Measurements from ENCODE around the gene ZNF598.
A peak's percentile ranks its signal among the peaks of the same experiment; 100 is the strongest.
"Not testable (repeated sequence)": the region's sequence is repeated elsewhere in the genome, so short reads cannot be mapped to it uniquely, and the experiment has no call there.

The ZNF598 gene

DNA sequence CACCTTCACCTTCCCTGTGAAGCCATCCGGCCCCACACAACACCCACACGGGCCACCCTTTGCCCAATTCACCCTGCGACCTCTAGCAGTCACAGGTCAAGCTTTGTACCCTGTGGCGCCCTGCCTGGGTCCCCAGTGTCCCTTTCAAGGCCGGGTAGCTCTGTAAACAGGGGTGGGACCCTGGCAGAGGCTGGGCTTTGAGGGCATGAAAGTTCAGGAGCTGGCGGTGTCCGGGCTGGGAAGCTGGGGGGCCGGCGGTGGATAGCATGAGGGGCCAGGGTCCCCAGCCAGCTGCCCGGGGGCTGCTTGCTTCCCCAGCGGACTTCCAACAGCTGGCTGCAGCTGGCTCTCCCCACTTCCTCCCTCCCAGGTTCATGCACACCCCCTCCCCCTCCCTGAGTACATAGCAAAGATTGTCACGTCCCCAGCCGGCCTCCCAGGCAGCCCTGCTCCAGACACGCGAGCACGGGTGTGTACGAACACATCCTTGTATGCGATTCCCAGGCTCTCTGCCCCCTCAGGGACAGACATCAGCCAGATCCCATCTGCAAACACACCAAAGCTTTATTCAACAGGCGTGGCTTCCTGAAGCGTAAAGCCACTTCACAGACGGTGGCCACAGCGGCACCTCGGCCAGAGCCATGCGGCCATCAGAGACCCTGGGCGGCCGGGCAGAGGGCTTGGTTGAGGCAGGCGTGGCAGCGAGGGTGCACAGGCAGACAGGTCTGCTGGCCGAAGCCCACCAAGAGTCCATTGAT, 29.8 kb upstream of the ZNF598 start:
- Histone ChIP-seq H3K27me3 (ENCODE audit: control insufficient read depth, insufficient read depth, low read length) (no peaks in the 10 kb centered on the region), H3K36me3 (ENCODE audit: control insufficient read depth, insufficient read depth, low read length) (peaks cover 4% of the 10 kb centered on the region), H3K9ac (ENCODE audit: low read depth, low read length) (no peak overlapping the region), H3K4me1 (ENCODE audit: control insufficient read depth, insufficient read depth, low read length) (no peaks in the 10 kb centered on the region), H3K27ac (ENCODE audit: low read depth, low read length) (no peak overlapping the region), H3K4me3 (ENCODE audit: low read depth, low read length) (no peak overlapping the region), H3K9me3 (ENCODE audit: control insufficient read depth, insufficient read depth, low read length) (no peaks in the 10 kb centered on the region)

DNA sequence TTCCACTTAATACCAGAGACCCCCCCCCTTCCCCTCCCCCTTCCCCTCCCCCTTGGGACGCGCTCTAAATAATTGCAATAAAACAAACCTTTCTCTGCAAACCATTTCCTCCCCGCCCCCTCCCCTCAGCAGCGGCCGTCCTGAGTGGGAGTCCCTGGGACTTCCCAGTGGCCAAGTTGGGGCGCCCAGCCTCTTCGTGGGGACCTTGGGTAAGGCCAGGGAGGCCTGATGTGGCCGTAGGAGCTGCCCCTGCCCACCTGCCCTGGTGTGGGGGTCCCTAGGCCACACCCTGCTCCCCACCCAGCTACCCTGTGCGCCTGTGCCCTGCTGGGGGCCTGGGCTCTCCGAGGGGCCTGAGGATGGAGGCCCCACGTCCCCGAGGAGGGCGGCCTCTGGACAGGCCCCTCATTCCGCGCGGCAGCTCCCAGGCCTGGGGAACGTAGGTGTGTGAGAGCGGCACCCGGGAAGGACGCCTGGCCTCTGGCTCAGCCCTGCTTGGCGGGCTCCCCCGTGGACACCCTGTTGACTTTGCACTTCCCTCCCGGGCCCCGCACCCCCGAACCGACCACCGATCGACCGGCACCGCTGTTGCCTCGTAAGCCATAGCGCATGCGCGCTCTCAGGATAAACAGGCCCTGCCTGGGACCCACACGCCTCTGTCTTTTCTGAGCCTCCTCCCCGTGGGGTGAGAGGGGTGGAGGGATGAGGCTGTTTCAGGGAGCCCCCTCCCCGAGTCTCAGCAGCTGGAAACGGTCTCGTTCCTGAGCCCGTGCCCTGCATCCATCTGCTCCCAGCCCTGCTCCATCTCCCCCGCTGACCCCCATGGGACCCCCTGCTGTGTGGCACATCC, 29.0 kb upstream of the ZNF598 start:
- Histone ChIP-seq H3K27ac (ENCODE audit: low read depth, low read length) (no peak overlapping the region), H3K9me3 (ENCODE audit: control insufficient read depth, insufficient read depth, low read length) (no peaks in the 10 kb centered on the region), H3K36me3 (ENCODE audit: control insufficient read depth, insufficient read depth, low read length) (peaks cover 4% of the 10 kb centered on the region), H3K4me3 (ENCODE audit: low read depth, low read length) (no peak overlapping the region), H3K27me3 (ENCODE audit: control insufficient read depth, insufficient read depth, low read length) (no peaks in the 10 kb centered on the region), H3K4me1 (ENCODE audit: control insufficient read depth, insufficient read depth, low read length) (no peaks in the 10 kb centered on the region), H3K9ac (ENCODE audit: low read depth, low read length) (no peak overlapping the region)

- H3K4me3 ChIP-seq (ENCODE audit: low read depth, low read length): no peak overlapping the region
- H3K9ac ChIP-seq (ENCODE audit: low read depth, low read length): no peak overlapping the region
- H3K36me3 ChIP-seq (ENCODE audit: control insufficient read depth, insufficient read depth, low read length): no peaks in the 10 kb centered on the region
- H3K9me3 ChIP-seq (ENCODE audit: control insufficient read depth, insufficient read depth, low read length): no peaks in the 10 kb centered on the region
- H3K4me1 ChIP-seq (ENCODE audit: control insufficient read depth, insufficient read depth, low read length): no peaks in the 10 kb centered on the region
- H3K27me3 ChIP-seq (ENCODE audit: control insufficient read depth, insufficient read depth, low read length): no peaks in the 10 kb centered on the region
- no peak overlapping the region for H3K27ac ChIP-seq (ENCODE audit: low read depth, low read length)
These were observed 28.2 kb upstream of the ZNF598 start for GRCh38 chr16:2037647-2038381.

GRCh38 chr16:2037115-2037514, 27.5 kb upstream of the ZNF598 start:
- H3K9ac ChIP-seq (ENCODE audit: low read depth, low read length): no peak overlapping the region

GRCh38 chr16:2036200-2036966, 26.8 kb upstream of the ZNF598 start:
- Histone ChIP-seq H3K9ac (ENCODE audit: low read depth, low read length) (no peak overlapping the region), H3K4me1 (ENCODE audit: control insufficient read depth, insufficient read depth, low read length) (no peaks in the 10 kb centered on the region), H3K9me3 (ENCODE audit: control insufficient read depth, insufficient read depth, low read length) (no peaks in the 10 kb centered on the region), H3K27ac (ENCODE audit: low read depth, low read length) (peak overlapping the region; percentile 28), H3K36me3 (ENCODE audit: control insufficient read depth, insufficient read depth, low read length) (no peaks in the 10 kb centered on the region), H3K27me3 (ENCODE audit: control insufficient read depth, insufficient read depth, low read length) (no peaks in the 10 kb centered on the region), H3K4me3 (ENCODE audit: low read depth, low read length) (no peak overlapping the region)

More at GRCh38 chr16:2037115-2037514, 27.5 kb upstream of the ZNF598 start:
- no peaks in the 10 kb centered on the region for H3K4me1 ChIP-seq (ENCODE audit: control insufficient read depth, insufficient read depth, low read length)
- no peak overlapping the region for H3K27ac ChIP-seq (ENCODE audit: low read depth, low read length)
- no peaks in the 10 kb centered on the region for H3K27me3 ChIP-seq (ENCODE audit: control insufficient read depth, insufficient read depth, low read length)
- no peaks in the 10 kb centered on the region for H3K36me3 ChIP-seq (ENCODE audit: control insufficient read depth, insufficient read depth, low read length)
- H3K9me3 ChIP-seq (ENCODE audit: control insufficient read depth, insufficient read depth, low read length): no peaks in the 10 kb centered on the region
- H3K4me3 ChIP-seq (ENCODE audit: low read depth, low read length): no peak overlapping the region

DNA sequence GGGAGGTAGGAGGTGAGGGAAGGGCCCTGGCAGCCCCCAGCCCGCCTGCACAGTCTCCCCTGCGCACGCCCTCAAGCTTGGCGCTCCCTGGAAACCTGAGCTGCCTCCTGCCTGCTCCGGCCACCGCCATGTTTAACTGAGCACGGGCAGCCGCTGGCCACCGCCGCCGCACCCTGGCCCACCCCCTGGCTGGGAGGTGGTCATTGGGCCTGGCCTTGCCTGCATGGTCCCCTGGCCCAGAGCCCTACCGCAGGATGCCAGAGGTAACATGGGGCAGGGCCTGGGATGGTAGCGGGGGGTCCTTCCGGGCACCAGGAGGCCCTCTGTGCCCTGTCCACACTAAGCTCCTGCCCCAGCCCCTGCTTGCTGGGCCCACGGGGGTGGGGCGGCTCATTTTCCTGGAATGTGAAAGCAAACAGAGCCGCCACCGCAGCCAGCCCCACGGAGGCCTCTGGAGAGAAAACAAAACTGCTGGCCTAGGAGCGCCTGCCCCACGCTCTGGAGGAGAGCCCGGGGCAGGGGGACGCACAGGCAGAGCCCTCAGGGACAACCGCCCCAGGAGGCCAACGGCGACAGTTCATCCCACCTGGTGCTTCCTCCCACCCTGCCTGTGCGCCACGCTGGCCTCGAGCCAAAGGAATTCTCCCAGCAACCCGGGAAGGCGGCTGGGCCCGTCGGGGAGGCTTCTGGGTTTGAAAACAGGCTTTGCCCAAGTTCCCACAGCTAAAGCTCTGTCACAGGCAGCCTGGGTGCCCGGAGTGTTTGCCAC, 26.0 kb upstream of the ZNF598 start:
- peak overlapping the region; percentile 33 for H3K27ac ChIP-seq (ENCODE audit: low read depth, low read length)
- no peaks in the 10 kb centered on the region for H3K27me3 ChIP-seq (ENCODE audit: control insufficient read depth, insufficient read depth, low read length)
- H3K36me3 ChIP-seq (ENCODE audit: control insufficient read depth, insufficient read depth, low read length): no peaks in the 10 kb centered on the region
- no peaks in the 10 kb centered on the region for H3K4me1 ChIP-seq (ENCODE audit: control insufficient read depth, insufficient read depth, low read length)
- H3K4me3 ChIP-seq (ENCODE audit: low read depth, low read length): no peak overlapping the region
- no peaks in the 10 kb centered on the region for H3K9me3 ChIP-seq (ENCODE audit: control insufficient read depth, insufficient read depth, low read length)
- no peak overlapping the region for H3K9ac ChIP-seq (ENCODE audit: low read depth, low read length)

- H3K9ac ChIP-seq (ENCODE audit: low read depth, low read length): no peak overlapping the region
- no peaks in the 10 kb centered on the region for H3K27me3 ChIP-seq (ENCODE audit: control insufficient read depth, insufficient read depth, low read length)
- H3K4me1 ChIP-seq (ENCODE audit: control insufficient read depth, insufficient read depth, low read length): no peaks in the 10 kb centered on the region
- H3K4me3 ChIP-seq (ENCODE audit: low read depth, low read length): no peak overlapping the region
- H3K36me3 ChIP-seq (ENCODE audit: control insufficient read depth, insufficient read depth, low read length): no peaks in the 10 kb centered on the region
- H3K27ac ChIP-seq (ENCODE audit: low read depth, low read length): no peak overlapping the region
- no peaks in the 10 kb centered on the region for H3K9me3 ChIP-seq (ENCODE audit: control insufficient read depth, insufficient read depth, low read length)
These were observed 25.2 kb upstream of the ZNF598 start for GRCh38 chr16:2034696-2035430.

GRCh38 chr16:2033909-2034695, 24.5 kb upstream of the ZNF598 start:
- H3K4me3 ChIP-seq (ENCODE audit: low read depth, low read length); H3K9ac ChIP-seq (ENCODE audit: low read depth, low read length); H3K27ac ChIP-seq (ENCODE audit: low read depth, low read length): not testable (repeated sequence)

More at GRCh38 chr16:2033909-2034695, 24.5 kb upstream of the ZNF598 start:
- H3K4me1 ChIP-seq (ENCODE audit: control insufficient read depth, insufficient read depth, low read length); H3K9me3 ChIP-seq (ENCODE audit: control insufficient read depth, insufficient read depth, low read length); H3K27me3 ChIP-seq (ENCODE audit: control insufficient read depth, insufficient read depth, low read length); H3K36me3 ChIP-seq (ENCODE audit: control insufficient read depth, insufficient read depth, low read length): not testable (repeated sequence)
